Measurements from ENCODE around the gene TNFAIP1.

DNA sequence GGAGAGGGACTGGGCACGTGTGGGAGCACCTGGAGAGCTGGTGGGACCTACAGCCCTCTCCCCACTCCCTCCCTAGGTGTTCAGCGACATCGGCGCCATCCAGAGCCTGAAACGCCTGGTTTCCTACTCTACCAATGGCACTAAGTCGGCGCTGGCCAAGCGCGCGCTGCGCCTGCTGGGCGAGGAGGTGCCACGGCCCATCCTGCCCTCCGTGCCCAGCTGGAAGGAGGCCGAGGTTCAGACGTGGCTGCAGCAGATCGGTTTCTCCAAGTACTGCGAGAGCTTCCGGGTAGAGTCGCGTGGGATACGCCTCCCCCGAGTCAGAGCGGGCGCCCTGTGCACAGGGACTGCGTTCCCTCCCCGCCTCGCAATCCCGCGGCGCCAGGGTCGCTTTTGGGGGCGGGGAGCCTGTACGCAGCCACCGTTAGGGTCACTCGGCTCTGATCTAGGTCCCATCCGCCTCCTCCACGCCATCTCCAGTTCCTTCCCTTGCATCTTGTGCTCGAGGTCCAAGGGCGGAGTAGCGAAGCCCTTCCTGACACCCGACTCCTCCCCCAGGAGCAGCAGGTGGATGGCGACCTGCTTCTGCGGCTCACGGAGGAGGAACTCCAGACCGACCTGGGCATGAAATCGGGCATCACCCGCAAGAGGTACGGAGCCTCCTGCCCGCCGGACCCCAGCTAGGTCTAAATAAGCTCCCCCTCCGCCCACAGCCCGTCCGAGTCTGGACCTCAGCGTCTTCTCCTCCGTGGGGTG, 48.9 kb downstream of the TNFAIP1 start:
- TF ChIP-seq CEBPB (IDR thresholded peaks at IDR 0.05; ENCODE audit: low read depth, low read length): no peak
- TF ChIP-seq, protein P1, sequence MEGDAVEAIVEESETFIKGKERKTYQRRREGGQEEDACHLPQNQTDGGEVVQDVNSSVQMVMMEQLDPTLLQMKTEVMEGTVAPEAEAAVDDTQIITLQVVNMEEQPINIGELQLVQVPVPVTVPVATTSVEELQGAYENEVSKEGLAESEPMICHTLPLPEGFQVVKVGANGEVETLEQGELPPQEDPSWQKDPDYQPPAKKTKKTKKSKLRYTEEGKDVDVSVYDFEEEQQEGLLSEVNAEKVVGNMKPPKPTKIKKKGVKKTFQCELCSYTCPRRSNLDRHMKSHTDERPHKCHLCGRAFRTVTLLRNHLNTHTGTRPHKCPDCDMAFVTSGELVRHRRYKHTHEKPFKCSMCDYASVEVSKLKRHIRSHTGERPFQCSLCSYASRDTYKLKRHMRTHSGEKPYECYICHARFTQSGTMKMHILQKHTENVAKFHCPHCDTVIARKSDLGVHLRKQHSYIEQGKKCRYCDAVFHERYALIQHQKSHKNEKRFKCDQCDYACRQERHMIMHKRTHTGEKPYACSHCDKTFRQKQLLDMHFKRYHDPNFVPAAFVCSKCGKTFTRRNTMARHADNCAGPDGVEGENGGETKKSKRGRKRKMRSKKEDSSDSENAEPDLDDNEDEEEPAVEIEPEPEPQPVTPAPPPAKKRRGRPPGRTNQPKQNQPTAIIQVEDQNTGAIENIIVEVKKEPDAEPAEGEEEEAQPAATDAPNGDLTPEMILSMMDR (conservative IDR thresholded peaks at IDR 0.05; ENCODE audit: low read depth, low read length): no peak
- TF ChIP-seq RAD21 (IDR thresholded peaks at IDR 0.05; ENCODE audit: low read length): no peak
- no peak for TF ChIP-seq RFX5 (IDR thresholded peaks at IDR 0.05; ENCODE audit: low read depth, low read length)
- no peak for TF ChIP-seq POLR2A (IDR thresholded peaks at IDR 0.05; ENCODE audit: low read depth, low read length)
- no peak for TF ChIP-seq SMC3 (IDR thresholded peaks at IDR 0.05; ENCODE audit: low read depth, low read length)
- no peak for TF ChIP-seq MAFK (IDR thresholded peaks at IDR 0.05; ENCODE audit: low read depth, low read length)
- TF ChIP-seq MXI1 (IDR thresholded peaks at IDR 0.05; ENCODE audit: borderline replicate concordance, low read depth, low read length): no peak
- no peak for TF ChIP-seq MAZ (IDR thresholded peaks at IDR 0.05; ENCODE audit: borderline replicate concordance, low read depth, low read length)
- no peak for TF ChIP-seq CHD1 (IDR thresholded peaks at IDR 0.05; ENCODE audit: low read depth, low read length)
- TF ChIP-seq ELK1 (IDR thresholded peaks at IDR 0.05; ENCODE audit: borderline replicate concordance, low read depth, low read length): no peak
- no peak for TF ChIP-seq BHLHE40 (IDR thresholded peaks at IDR 0.05; ENCODE audit: low read depth, low read length)
- TF ChIP-seq, protein P2, sequence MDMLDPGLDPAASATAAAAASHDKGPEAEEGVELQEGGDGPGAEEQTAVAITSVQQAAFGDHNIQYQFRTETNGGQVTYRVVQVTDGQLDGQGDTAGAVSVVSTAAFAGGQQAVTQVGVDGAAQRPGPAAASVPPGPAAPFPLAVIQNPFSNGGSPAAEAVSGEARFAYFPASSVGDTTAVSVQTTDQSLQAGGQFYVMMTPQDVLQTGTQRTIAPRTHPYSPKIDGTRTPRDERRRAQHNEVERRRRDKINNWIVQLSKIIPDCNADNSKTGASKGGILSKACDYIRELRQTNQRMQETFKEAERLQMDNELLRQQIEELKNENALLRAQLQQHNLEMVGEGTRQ (IDR thresholded peaks at IDR 0.05; ENCODE audit: low read depth, low read length): no peak
- no peak for TF ChIP-seq FOS (IDR thresholded peaks at IDR 0.05; ENCODE audit: low read depth, low read length)

All from IMR-90 (cell line).